Bronchial epithelial cell (primary cell): Measurements from ENCODE around the gene MAPK6. TPM values are rescaled to one million over a fixed set of nuclear protein-coding genes. Genes with fewer than 3 reads are reported as not detected.
A peak's percentile ranks its signal among the peaks of the same experiment; 100 is the strongest.
"Not testable (repeated sequence)": the region's sequence is repeated elsewhere in the genome, so short reads cannot be mapped to it uniquely, and the experiment has no call there.

ENCODE experiments used
- DNase-seq: peaks from one replicate; pipeline ENCODE4 v3.0.0-alpha.2; 2010; ENCODE audit warnings: low read depth
- FAIRE-seq: peaks from 2 replicates; lab custom pipeline; 2011; peaks lifted over from hg19 to GRCh38; lab: Jason Lieb, UNC
- H3K27me3 ChIP-seq: 2 replicates; pipeline ENCODE4 v1.5.1; 2011; ENCODE audit warnings: low read length; ENCODE audit not compliant: control insufficient read depth, insufficient read depth
- H3K36me3 ChIP-seq: 2 replicates; pipeline ENCODE4 v1.5.1; 2011; ENCODE audit warnings: low read length; ENCODE audit not compliant: control insufficient read depth, insufficient read depth
- H3K4me3 ChIP-seq: 2 replicates; pipeline ENCODE4 v1.5.1; 2011; ENCODE audit warnings: mild to moderate bottlenecking, low read depth, low read length, control low read depth
- total RNA-seq: library from RNA; depleted of rRNA; stranded (reverse); fragments of >200 nt; gene quantifications from 2 replicates; pipeline ENCODE4 v1.2.1, GENCODE V29; 2014
- TF ChIP-seq, protein P1 (sequence below): IDR thresholded peaks from 2 replicates; pipeline ENCODE4 v1.5.1; 2011; ENCODE audit warnings: mild to moderate bottlenecking, moderate library complexity, low read length, control low read depth, inconsistent platforms; ENCODE audit not compliant: insufficient read depth, severe bottlenecking

Gene MAPK6
- total RNA-seq, 1 donor from 2014 or later, result 156 TPM

DNA sequence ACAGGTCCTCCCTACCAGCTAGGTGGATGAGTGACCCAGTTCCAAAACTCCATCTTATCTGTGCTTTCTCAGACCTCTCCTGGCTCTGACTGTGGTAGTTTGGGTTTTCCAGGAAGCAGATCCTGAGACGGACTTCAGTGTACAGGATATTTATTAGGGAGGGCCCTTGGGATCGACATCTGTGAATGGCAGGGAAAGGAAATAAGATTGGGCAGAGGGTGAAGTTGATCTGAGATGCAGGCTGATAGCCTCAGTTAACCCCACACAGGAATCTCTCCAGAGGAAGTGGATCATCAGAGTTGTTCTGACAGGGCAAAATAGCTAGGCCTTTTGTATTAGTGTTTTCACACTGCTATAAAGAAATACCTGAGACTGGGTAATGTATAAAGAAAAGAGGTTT lies 16.7 kb upstream of the MAPK6 start:
- no peaks in the 10 kb centered on the region for H3K27me3 ChIP-seq
- H3K36me3 ChIP-seq, result no peaks in the 10 kb centered on the region
- no peak for FAIRE-seq
- TF ChIP-seq, protein P1, sequence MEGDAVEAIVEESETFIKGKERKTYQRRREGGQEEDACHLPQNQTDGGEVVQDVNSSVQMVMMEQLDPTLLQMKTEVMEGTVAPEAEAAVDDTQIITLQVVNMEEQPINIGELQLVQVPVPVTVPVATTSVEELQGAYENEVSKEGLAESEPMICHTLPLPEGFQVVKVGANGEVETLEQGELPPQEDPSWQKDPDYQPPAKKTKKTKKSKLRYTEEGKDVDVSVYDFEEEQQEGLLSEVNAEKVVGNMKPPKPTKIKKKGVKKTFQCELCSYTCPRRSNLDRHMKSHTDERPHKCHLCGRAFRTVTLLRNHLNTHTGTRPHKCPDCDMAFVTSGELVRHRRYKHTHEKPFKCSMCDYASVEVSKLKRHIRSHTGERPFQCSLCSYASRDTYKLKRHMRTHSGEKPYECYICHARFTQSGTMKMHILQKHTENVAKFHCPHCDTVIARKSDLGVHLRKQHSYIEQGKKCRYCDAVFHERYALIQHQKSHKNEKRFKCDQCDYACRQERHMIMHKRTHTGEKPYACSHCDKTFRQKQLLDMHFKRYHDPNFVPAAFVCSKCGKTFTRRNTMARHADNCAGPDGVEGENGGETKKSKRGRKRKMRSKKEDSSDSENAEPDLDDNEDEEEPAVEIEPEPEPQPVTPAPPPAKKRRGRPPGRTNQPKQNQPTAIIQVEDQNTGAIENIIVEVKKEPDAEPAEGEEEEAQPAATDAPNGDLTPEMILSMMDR, result no peak
- no peak overlapping the region for H3K4me3 ChIP-seq
- DNase-seq, result no peak

DNA sequence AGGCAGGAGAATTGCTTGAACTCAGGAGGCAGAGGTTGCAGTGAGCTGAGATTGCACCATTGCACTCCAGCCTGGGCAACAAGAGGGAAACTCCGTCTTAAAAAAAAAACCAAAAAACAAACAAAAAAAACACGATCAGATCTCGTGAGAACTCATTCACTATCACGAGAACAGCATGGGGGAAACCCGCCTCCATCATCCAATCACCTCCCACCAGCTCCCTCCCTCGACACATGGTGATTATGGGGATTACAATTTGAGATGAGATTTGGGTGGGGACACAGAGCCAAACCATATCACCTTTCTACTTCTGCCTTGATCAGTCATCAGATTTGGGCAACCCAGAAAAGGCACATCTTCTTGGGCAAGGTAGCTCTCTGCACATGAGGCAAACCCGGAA lies 15.9 kb upstream of the MAPK6 start:
- DNase-seq, H3K4me3 ChIP-seq, FAIRE-seq, H3K36me3 ChIP-seq, H3K27me3 ChIP-seq: not testable (repeated sequence)

DNA sequence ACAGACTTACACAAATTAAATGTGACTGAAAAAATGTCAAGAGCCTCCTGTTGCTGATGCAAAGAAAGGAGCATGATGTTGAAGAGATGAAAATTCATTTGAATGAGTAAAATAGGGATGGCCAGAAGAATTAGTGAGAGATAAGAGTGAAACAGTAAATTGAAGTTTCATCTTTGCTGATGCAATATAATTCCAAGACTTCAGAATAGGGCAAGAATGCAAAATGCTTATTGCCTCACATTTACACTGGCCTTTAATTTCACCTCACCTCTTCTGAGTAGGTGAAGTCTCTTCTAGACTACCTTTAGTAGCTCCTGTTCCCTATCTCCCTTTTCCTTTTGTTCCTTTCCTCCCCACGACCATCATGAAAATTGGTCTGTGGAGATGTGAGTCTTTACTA lies 15.3 kb upstream of the MAPK6 start:
- FAIRE-seq, result no peak
- TF ChIP-seq, protein P1, result no peak

DNA sequence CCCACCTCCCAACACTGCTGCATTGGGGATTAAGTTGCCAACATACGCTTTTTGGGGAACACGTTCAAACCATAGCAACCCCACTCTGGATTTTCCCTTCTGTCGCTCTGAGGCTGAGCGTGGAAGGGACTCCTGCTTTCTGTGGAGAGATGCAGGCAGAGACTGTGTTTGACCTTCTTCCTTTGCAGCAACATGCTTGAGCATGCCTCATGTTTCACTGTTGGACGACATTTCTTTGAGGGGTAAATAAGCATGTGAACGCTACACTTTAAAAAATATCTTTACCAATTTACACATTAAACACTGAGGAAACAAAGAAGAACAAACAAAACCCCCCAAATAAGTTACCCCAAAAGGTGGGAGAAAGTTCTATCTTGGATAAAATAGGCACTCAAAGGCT lies 14.2 kb upstream of the MAPK6 start:
- DNase-seq (peak; percentile 78), FAIRE-seq (no peak)
- Histone ChIP-seq H3K36me3 (no peaks in the 10 kb centered on the region), H3K27me3 (no peaks in the 10 kb centered on the region), H3K4me3 (no peak overlapping the region)
- TF ChIP-seq, protein P1, result no peak

More for the DNA sequence above, 15.3 kb upstream of the MAPK6 start:
- Histone ChIP-seq H3K27me3 (no peaks in the 10 kb centered on the region), H3K4me3 (no peak overlapping the region), H3K36me3 (no peaks in the 10 kb centered on the region)
- DNase-seq, result no peak

DNA sequence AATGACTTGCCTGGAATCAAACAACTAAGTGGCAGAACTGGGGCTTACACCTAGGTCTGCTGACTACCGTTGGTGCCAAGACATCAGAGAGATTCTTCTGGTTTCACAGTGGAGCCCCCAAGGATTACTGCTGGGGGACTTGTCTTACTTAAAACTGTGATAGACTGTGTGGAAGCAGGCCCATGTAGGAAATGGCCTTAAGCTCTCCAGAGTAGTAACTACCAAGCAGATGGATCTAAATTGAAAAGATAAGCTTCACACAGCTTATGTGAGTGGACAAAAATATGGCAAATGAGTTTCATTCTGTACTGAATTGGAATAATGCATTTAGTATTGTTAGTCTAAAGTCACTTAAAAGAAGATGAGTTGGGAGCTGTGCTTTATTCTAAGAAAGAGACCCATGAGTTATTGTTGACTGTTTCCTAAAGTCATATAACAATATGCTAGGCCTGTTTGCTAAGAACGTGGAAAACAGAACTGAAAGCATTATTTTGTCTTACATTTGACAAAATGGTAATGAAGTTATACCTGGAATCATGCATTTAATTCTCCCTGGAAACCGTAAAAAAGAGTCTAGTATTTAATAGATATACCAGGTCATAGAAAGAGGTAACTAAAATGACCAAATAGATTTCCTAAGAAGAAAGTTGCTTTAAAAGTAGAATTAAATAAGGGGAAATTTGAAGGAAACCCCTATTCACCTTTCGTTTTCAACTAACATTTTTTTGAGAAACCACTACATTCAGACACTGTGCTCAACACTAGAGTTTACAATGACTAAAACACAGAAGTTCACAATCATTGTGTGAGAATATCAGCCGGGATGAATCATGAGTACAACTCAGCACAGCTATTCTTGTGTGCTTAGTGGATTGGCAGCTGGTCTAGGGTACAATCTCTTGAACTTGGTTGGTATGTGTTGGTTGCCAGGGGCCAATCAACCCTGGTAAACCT lies 13.0 kb upstream of the MAPK6 start:
- FAIRE-seq, result no peak
- no peak overlapping the region for H3K4me3 ChIP-seq
- DNase-seq, result peak; percentile 93
- H3K27me3 ChIP-seq, result no peaks in the 10 kb centered on the region
- no peaks in the 10 kb centered on the region for H3K36me3 ChIP-seq
- TF ChIP-seq, protein P1, result no peak

DNA sequence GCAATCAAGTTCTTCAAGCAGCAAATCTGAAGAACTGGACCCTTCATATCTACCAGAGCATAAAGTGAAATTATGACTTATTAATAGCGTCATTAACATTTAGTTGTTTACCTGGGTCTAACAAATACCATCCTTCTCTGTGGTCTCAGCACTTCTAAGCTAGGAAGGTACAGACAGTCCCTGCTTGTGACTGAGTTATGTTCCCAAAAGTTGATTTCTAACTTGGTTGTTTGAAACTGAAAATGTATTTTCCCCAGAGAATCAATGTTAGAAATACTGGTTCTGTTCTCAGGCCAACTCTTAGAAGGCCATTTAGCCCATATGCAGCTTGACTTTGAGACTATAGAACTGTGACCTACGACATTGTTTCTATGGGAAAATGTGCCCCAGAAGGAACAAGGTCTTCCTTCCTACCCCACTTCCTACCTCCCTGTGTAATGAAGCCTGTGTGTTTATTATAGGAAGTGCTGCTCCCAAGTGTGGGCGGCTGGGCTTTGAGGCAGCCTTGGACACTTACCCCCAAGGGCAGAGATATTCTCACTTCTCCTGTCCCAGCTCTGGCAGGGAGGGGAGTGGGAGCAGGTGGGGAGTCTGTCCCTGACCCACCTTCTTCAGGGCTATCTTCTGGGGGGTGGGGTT lies 12.2 kb upstream of the MAPK6 start:
- TF ChIP-seq, protein P1, result no peak
- FAIRE-seq, result no peak
- no peak for DNase-seq

More for the DNA sequence above, 12.2 kb upstream of the MAPK6 start:
- H3K36me3 ChIP-seq, result no peaks in the 10 kb centered on the region
- no peak overlapping the region for H3K4me3 ChIP-seq
- no peaks in the 10 kb centered on the region for H3K27me3 ChIP-seq
